ENCODE results near the gene WNK3. TPM values are rescaled to one million over a fixed set of nuclear protein-coding genes. Genes with fewer than 3 reads are reported as not detected.

Gene WNK3
- total RNA-seq, 1 donor from 2014 or later, result 50.2 TPM

DNA sequence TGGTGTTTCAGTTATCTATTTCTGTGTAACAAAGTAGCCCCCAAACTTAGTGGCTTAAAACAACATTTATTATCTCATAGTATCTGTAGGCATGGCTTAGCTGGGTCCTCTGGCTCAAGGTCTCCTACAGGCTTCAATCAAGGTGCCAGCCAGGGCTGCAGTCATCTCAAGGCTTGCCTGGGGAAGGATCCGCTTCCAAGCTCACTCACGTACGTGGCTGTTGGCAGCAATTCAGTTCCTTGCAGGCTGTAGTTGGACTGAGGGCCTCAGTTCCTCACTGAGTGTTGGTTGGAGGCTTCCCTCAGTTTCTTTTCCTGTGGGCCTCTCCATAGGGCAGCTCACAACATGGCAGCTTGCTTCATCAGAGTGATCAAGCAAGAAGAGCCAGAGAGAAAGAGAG, 184.1 kb downstream of the WNK3 start:
- TF ChIP-seq CTCF (IDR thresholded peaks at IDR 0.05), result no peak
- TF ChIP-seq EZH2 (IDR thresholded peaks at IDR 0.05), result no peak
- TF ChIP-seq EZH2phosphoT487 (IDR thresholded peaks at IDR 0.05), result no peak
- H3K4me1 Mint-ChIP-seq, result no peaks in the 10 kb centered on the region
- no peak overlapping the region for H3K4me3 Mint-ChIP-seq
- no peaks in the 10 kb centered on the region for H3K4me1 ChIP-seq
- no peak overlapping the region for H3K4me2 ChIP-seq
- no peaks in the 10 kb centered on the region for H3K36me3 ChIP-seq
- no peaks in the 10 kb centered on the region for H3F3A ChIP-seq (ENCODE audit: low read depth)
- no peaks in the 10 kb centered on the region for H3K9me3 Mint-ChIP-seq
- H3K4me3 ChIP-seq, result no peak overlapping the region
- peaks cover 14% of the 10 kb centered on the region for H3K36me3 Mint-ChIP-seq
- no peak overlapping the region for H3K27ac ChIP-seq
- DNase-seq (ENCODE audit: low spot score), result no peak
- no peaks in the 10 kb centered on the region for H3K27me3 Mint-ChIP-seq (ENCODE audit: insufficient read depth, low read depth)
- H3K9ac ChIP-seq, result no peak overlapping the region
- no peaks in the 10 kb centered on the region for H3K9me3 ChIP-seq (ENCODE audit: low read depth)
- no peak overlapping the region for H3K27ac Mint-ChIP-seq
- no peak overlapping the region for H2AFZ ChIP-seq (replicated peaks)
- H4K20me1 ChIP-seq (ENCODE audit: low read depth), result no peaks in the 10 kb centered on the region
- H3K79me2 ChIP-seq (ENCODE audit: low read depth), result peaks cover 42% of the 10 kb centered on the region
- no peaks in the 10 kb centered on the region for H3K27me3 ChIP-seq

DNA sequence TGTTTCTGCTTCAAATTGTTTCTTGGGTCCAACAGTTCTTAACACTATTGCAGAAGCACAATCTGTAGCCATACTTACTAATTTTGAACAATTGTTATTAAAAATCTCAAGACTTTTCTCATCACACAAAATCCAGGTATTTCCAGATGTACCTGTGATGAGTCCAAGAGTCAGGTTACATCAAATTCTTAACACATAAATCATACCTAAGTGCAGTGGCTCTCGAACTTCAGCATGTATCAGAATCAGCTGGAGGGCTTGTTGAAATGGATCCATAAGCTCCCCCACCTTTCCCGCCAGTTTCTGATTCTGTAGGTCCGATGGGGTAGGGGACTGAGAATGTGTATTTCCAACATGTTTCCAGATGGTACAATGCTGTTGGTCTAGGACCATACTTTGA, 185.4 kb downstream of the WNK3 start:
- no peaks in the 10 kb centered on the region for H3K27me3 Mint-ChIP-seq (ENCODE audit: insufficient read depth, low read depth)
- Histone ChIP-seq H3K9me3 (ENCODE audit: low read depth) (no peaks in the 10 kb centered on the region), H3K4me2 (no peak overlapping the region), H3K4me1 (no peaks in the 10 kb centered on the region), H2AFZ (replicated peaks) (no peak overlapping the region), H3K27ac (no peak overlapping the region), H3K9ac (no peak overlapping the region), H4K20me1 (ENCODE audit: low read depth) (no peaks in the 10 kb centered on the region), H3K79me2 (ENCODE audit: low read depth) (peaks cover 30% of the 10 kb centered on the region), H3K4me3 (no peak overlapping the region), H3K36me3 (no peaks in the 10 kb centered on the region), H3K27me3 (no peaks in the 10 kb centered on the region), H3F3A (ENCODE audit: low read depth) (no peaks in the 10 kb centered on the region)
- peaks cover 14% of the 10 kb centered on the region for H3K36me3 Mint-ChIP-seq
- TF ChIP-seq EZH2 (IDR thresholded peaks at IDR 0.05) (no peak), CTCF (IDR thresholded peaks at IDR 0.05) (no peak), EZH2phosphoT487 (IDR thresholded peaks at IDR 0.05) (no peak)
- H3K9me3 Mint-ChIP-seq, result no peaks in the 10 kb centered on the region
- H3K27ac Mint-ChIP-seq, result no peak overlapping the region
- DNase-seq (ENCODE audit: low spot score), result no peak
- H3K4me3 Mint-ChIP-seq, result no peak overlapping the region
- no peaks in the 10 kb centered on the region for H3K4me1 Mint-ChIP-seq

GRCh38 chrX:54171527-54172250, 186.2 kb downstream of the WNK3 start:
- H3K9me3 Mint-ChIP-seq, result no peaks in the 10 kb centered on the region
- no peaks in the 10 kb centered on the region for H3K36me3 ChIP-seq
- H3K27me3 Mint-ChIP-seq (ENCODE audit: insufficient read depth, low read depth), result no peaks in the 10 kb centered on the region
- H3F3A ChIP-seq (ENCODE audit: low read depth), result no peaks in the 10 kb centered on the region
- peaks cover 8% of the 10 kb centered on the region for H3K36me3 Mint-ChIP-seq
- H3K9ac ChIP-seq, result no peak overlapping the region
- H3K9me3 ChIP-seq (ENCODE audit: low read depth), result no peaks in the 10 kb centered on the region
- no peaks in the 10 kb centered on the region for H4K20me1 ChIP-seq (ENCODE audit: low read depth)
- TF ChIP-seq EZH2phosphoT487 (IDR thresholded peaks at IDR 0.05) (no peak), EZH2 (IDR thresholded peaks at IDR 0.05) (no peak), CTCF (IDR thresholded peaks at IDR 0.05) (no peak)
- no peak overlapping the region for H3K4me2 ChIP-seq
- no peak overlapping the region for H3K4me3 ChIP-seq
- H3K4me3 Mint-ChIP-seq, result no peak overlapping the region
- H3K27ac Mint-ChIP-seq, result no peak overlapping the region
- H3K27me3 ChIP-seq, result no peaks in the 10 kb centered on the region
- H3K4me1 ChIP-seq, result no peaks in the 10 kb centered on the region
- no peaks in the 10 kb centered on the region for H3K4me1 Mint-ChIP-seq
- no peak for DNase-seq (ENCODE audit: low spot score)
- H3K27ac ChIP-seq, result no peak overlapping the region
- no peak overlapping the region for H2AFZ ChIP-seq (replicated peaks)
- H3K79me2 ChIP-seq (ENCODE audit: low read depth), result peaks cover 24% of the 10 kb centered on the region
